HCT116 (cell line): ENCODE results near the gene DENND5A.
A peak's percentile ranks its signal among the peaks of the same experiment; 100 is the strongest.

ENCODE experiments used
- EZH2phosphoT487 ChIP-seq: fragments of 200-600 bp; IDR thresholded peaks from 2 replicates; pipeline ENCODE4 v1.6.1; 2018; ENCODE audit warnings: antibody characterized with exemption, borderline replicate concordance
- FOSL1 ChIP-seq: IDR thresholded peaks from 2 replicates; pipeline ENCODE4 v1.6.1; 2012; ENCODE audit warnings: low read depth
- JUND ChIP-seq: IDR thresholded peaks from 2 replicates; pipeline ENCODE4 v1.6.1; 2012
- MAX ChIP-seq: IDR thresholded peaks from 2 replicates; pipeline ENCODE4 v1.6.1; 2012
- POLR2A ChIP-seq: IDR thresholded peaks from 2 replicates; pipeline ENCODE4 v1.7.0; 2011; ENCODE audit warnings: borderline replicate concordance; ENCODE audit not compliant: insufficient read depth, insufficient read length; ENCODE audit errors: extremely low read depth
- RAD21 ChIP-seq: IDR thresholded peaks from 2 replicates; pipeline ENCODE4 v1.6.1; 2012; ENCODE audit warnings: low read depth, mild to moderate bottlenecking
- YY1 ChIP-seq: IDR thresholded peaks from 2 replicates; pipeline ENCODE4 v1.6.1; 2011; ENCODE audit warnings: low read length, low read depth, moderate library complexity, mild to moderate bottlenecking; ENCODE audit not compliant: insufficient replicate concordance; ENCODE audit errors: extremely low read depth
- TF ChIP-seq, protein P1 (sequence below), 3 experiments: fragments of 200-600 bp in 1 of 3; sonication (generic) in 1 of 3; IDR thresholded peaks in 2 of 3; conservative IDR thresholded peaks in 1 of 3; 2 replicates each; pipeline ENCODE4 v1.5.1; 2012 to 2017; ENCODE audit warnings: low read depth in 2 of 3, low read length in 2 of 3, antibody characterized with exemption in 1 of 3, borderline replicate concordance in 1 of 3, control low read depth in 1 of 3, mild to moderate bottlenecking in 1 of 3, mixed read lengths in 1 of 3, mixed run types in 1 of 3, moderate library complexity in 1 of 3; ENCODE audit not compliant: insufficient read depth in 1 of 3
- TF ChIP-seq, protein P2 (sequence below): IDR thresholded peaks from 2 replicates; pipeline ENCODE4 v1.6.1; 2012; ENCODE audit warnings: low read depth

GRCh38 chr11:9276571-9276970 lies 11.4 kb upstream of the DENND5A start:
- TF ChIP-seq, protein P1, sequence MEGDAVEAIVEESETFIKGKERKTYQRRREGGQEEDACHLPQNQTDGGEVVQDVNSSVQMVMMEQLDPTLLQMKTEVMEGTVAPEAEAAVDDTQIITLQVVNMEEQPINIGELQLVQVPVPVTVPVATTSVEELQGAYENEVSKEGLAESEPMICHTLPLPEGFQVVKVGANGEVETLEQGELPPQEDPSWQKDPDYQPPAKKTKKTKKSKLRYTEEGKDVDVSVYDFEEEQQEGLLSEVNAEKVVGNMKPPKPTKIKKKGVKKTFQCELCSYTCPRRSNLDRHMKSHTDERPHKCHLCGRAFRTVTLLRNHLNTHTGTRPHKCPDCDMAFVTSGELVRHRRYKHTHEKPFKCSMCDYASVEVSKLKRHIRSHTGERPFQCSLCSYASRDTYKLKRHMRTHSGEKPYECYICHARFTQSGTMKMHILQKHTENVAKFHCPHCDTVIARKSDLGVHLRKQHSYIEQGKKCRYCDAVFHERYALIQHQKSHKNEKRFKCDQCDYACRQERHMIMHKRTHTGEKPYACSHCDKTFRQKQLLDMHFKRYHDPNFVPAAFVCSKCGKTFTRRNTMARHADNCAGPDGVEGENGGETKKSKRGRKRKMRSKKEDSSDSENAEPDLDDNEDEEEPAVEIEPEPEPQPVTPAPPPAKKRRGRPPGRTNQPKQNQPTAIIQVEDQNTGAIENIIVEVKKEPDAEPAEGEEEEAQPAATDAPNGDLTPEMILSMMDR (IDR thresholded peaks at IDR 0.05 in 2 of 3, conservative IDR thresholded peaks at IDR 0.05 in 1 of 3; ENCODE audit: borderline replicate concordance in 1 of 3, insufficient read depth in 1 of 3, low read depth in 2 of 3, low read length in 2 of 3) = peak; percentile 8 to 28 (median 11); a peak in 1 of 6 replicates
- TF ChIP-seq MAX (no peak), RAD21 (peak; percentile 73), FOSL1 (no peak), YY1 (no peak), EZH2phosphoT487 (no peak), JUND (no peak), POLR2A (no peak)
- TF ChIP-seq, protein P2, sequence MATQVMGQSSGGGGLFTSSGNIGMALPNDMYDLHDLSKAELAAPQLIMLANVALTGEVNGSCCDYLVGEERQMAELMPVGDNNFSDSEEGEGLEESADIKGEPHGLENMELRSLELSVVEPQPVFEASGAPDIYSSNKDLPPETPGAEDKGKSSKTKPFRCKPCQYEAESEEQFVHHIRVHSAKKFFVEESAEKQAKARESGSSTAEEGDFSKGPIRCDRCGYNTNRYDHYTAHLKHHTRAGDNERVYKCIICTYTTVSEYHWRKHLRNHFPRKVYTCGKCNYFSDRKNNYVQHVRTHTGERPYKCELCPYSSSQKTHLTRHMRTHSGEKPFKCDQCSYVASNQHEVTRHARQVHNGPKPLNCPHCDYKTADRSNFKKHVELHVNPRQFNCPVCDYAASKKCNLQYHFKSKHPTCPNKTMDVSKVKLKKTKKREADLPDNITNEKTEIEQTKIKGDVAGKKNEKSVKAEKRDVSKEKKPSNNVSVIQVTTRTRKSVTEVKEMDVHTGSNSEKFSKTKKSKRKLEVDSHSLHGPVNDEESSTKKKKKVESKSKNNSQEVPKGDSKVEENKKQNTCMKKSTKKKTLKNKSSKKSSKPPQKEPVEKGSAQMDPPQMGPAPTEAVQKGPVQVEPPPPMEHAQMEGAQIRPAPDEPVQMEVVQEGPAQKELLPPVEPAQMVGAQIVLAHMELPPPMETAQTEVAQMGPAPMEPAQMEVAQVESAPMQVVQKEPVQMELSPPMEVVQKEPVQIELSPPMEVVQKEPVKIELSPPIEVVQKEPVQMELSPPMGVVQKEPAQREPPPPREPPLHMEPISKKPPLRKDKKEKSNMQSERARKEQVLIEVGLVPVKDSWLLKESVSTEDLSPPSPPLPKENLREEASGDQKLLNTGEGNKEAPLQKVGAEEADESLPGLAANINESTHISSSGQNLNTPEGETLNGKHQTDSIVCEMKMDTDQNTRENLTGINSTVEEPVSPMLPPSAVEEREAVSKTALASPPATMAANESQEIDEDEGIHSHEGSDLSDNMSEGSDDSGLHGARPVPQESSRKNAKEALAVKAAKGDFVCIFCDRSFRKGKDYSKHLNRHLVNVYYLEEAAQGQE = no peak
